C4-2B (cell line): ENCODE results near the gene GRIA1.

Experiments
- ZFX ChIP-seq: fragments of 450-650 bp; IDR thresholded peaks from 2 replicates; pipeline ENCODE4 v1.6.1; 2017
- TF ChIP-seq, protein P1 (sequence below): fragments of 450-650 bp; conservative IDR thresholded peaks from 2 replicates; pipeline ENCODE4 v1.5.1; 2017; ENCODE audit warnings: mild to moderate bottlenecking

DNA sequence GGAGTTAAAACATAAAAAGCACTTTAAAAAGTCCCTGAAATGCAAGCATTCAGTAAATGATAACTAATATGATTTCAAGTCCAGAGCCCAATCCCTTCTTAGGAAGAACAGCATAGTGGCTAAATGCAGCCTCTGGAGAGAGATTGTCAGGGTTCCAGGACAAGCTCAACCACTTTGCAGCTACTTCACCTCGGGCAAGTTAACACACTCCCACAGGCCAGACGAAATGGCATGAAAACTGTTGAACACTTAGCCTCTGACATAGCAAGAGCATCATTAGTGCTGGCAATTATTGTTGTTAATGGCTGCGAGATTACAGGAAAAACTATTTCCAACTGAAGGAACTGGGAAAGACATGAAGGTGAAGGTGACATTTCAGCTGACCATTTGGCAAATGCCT, 205.8 kb downstream of the GRIA1 start:
- TF ChIP-seq, protein P1, sequence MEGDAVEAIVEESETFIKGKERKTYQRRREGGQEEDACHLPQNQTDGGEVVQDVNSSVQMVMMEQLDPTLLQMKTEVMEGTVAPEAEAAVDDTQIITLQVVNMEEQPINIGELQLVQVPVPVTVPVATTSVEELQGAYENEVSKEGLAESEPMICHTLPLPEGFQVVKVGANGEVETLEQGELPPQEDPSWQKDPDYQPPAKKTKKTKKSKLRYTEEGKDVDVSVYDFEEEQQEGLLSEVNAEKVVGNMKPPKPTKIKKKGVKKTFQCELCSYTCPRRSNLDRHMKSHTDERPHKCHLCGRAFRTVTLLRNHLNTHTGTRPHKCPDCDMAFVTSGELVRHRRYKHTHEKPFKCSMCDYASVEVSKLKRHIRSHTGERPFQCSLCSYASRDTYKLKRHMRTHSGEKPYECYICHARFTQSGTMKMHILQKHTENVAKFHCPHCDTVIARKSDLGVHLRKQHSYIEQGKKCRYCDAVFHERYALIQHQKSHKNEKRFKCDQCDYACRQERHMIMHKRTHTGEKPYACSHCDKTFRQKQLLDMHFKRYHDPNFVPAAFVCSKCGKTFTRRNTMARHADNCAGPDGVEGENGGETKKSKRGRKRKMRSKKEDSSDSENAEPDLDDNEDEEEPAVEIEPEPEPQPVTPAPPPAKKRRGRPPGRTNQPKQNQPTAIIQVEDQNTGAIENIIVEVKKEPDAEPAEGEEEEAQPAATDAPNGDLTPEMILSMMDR = no peak
- TF ChIP-seq ZFX = no peak
